HepG2 (cell line): ENCODE measurements around the gene PCDHGB3. TPM values are rescaled to one million over a fixed set of nuclear protein-coding genes. Genes with fewer than 3 reads are reported as not detected.

ENCODE experiments used
- ATAC-seq: fragments of 200-7000 bp; cut with Tn5 transposase; 3 replicates; pipeline ENCODE4 v1.9.1; 2020; ENCODE audit warnings: mild to moderate bottlenecking, moderate library complexity
- BruUV-seq: library from RNA; stranded (reverse); fragments of 400-500 nt; replicated peaks from 2 replicates; lab custom pipeline; 2021; lab: Mats Ljungman, UMichigan
- CTCF ChIA-PET: fragments of 300-600 bp; formaldehyde crosslinking; extraction: SDS; loops from one replicate; lab custom pipeline; 2021; ENCODE audit warnings: low total read pairs, inconsistent platforms, low intra/inter-chr PET ratio; lab: Yijun Ruan, JAX
- POLR2A ChIA-PET: fragments of 350-600 bp; sonication (Branson Sonifier 250); formaldehyde crosslinking; loops from one replicate; lab custom pipeline; 2020; ENCODE audit warnings: antibody characterized with exemption, inconsistent platforms; lab: Yijun Ruan, JAX
- DNase-seq: peaks from one replicate; pipeline ENCODE4 v3.0.0-alpha.2; 2015; ENCODE audit warnings: low spot score
- FAIRE-seq: peaks from 3 replicates; lab custom pipeline; 2011; peaks lifted over from hg19 to GRCh38; lab: Jason Lieb, UNC
- H2AFZ ChIP-seq: one replicate; pipeline ENCODE4 v1.6.1; 2011; ENCODE audit warnings: low read length, inconsistent platforms
- H3K27ac ChIP-seq: fragments of 300-600 bp; 3 replicates; pipeline ENCODE4 v1.8.0; 2011; ENCODE audit warnings: mixed run types, mild to moderate bottlenecking, mixed read lengths, low read length, inconsistent platforms; ENCODE audit not compliant: insufficient read depth; ENCODE audit errors: extremely low read length
- H3K27me3 ChIP-seq, 2 experiments: fragments of 200-600 bp in 1 of 2; 2 replicates in 1 of 2; 3 replicates in 1 of 2; pipeline versions ENCODE4 v1.6.0 to v1.8.0; 2011; ENCODE audit warnings: low read length in 2 of 2, mild to moderate bottlenecking in 2 of 2, moderate library complexity in 2 of 2, inconsistent platforms in 1 of 2; ENCODE audit not compliant: insufficient read depth in 2 of 2, control insufficient read depth in 1 of 2
- H3K36me3 ChIP-seq, 2 experiments: fragments of 200-600 bp in 1 of 2; replicated peaks in 1 of 2; 2 replicates in 1 of 2; 3 replicates in 1 of 2; pipeline versions ENCODE4 v1.5.1 to v1.8.0; 2011; ENCODE audit warnings: low read length in 2 of 2, inconsistent platforms in 1 of 2; ENCODE audit not compliant: insufficient read depth in 2 of 2, control insufficient read depth in 1 of 2
- H3K4me1 ChIP-seq: 2 replicates; pipeline ENCODE4 v1.5.1; 2012; ENCODE audit warnings: low read length, inconsistent platforms; ENCODE audit not compliant: insufficient read depth
- H3K4me2 ChIP-seq: 2 replicates; pipeline ENCODE4 v1.6.0; 2011; ENCODE audit warnings: low read depth, low read length, inconsistent platforms
- H3K4me3 ChIP-seq, 3 experiments: fragments of 200-600 bp in 1 of 3; sonication (generic), shearing (Covaris generic) in 1 of 3; replicated peaks in 1 of 3; 2 replicates each; pipeline ENCODE4 v1.5.1; 2011 to 2016; ENCODE audit warnings: low read length in 3 of 3, inconsistent platforms in 2 of 3, low read depth in 2 of 3, mild to moderate bottlenecking in 2 of 3, control low read depth in 1 of 3, mixed read lengths in 1 of 3; ENCODE audit not compliant: insufficient read depth in 1 of 3
- H3K79me2 ChIP-seq: one replicate; pipeline ENCODE4 v1.6.1; 2011; ENCODE audit warnings: low read length, inconsistent platforms; ENCODE audit not compliant: insufficient read depth
- H3K9ac ChIP-seq: 2 replicates; pipeline ENCODE4 v1.6.0; 2011; ENCODE audit warnings: mild to moderate bottlenecking, low read depth, low read length, inconsistent platforms; ENCODE audit not compliant: insufficient read depth
- H3K9me3 ChIP-seq: 2 replicates; pipeline ENCODE4 v1.5.1; 2012; ENCODE audit warnings: mild to moderate bottlenecking, low read length
- H4K20me1 ChIP-seq: 2 replicates; pipeline ENCODE4 v1.6.0; 2011; ENCODE audit warnings: inconsistent platforms, mild to moderate bottlenecking, low read length, moderate library complexity; ENCODE audit not compliant: insufficient read depth
- DNMT3B ChIP-seq: conservative IDR thresholded peaks from 2 replicates; pipeline ENCODE4 v1.6.1; 2016; ENCODE audit warnings: missing biosample characterization, control low read depth
- HMGXB4 ChIP-seq, 2 experiments: sonication (generic) in 1 of 2; formaldehyde crosslinking in 1 of 2; IDR thresholded peaks; 2 replicates each; pipeline versions ENCODE4 v1.4.0 to v1.6.1; 2018 to 2020; ENCODE audit warnings: missing genetic modification reagents in 2 of 2, borderline replicate concordance in 1 of 2, low read depth in 1 of 2, mild to moderate bottlenecking in 1 of 2, missing biosample characterization in 1 of 2
- NAIF1 ChIP-seq: sonication (generic); formaldehyde crosslinking; IDR thresholded peaks from 2 replicates; pipeline ENCODE4 v1.5.0; 2020; ENCODE audit warnings: mild to moderate bottlenecking, missing genetic modification reagents, borderline replicate concordance
- NFRKB ChIP-seq: fragments of 450-650 bp; IDR thresholded peaks from 2 replicates; pipeline ENCODE4 v1.6.1; 2017
- NR2C2 ChIP-seq: sonication (generic); formaldehyde crosslinking; IDR thresholded peaks from 2 replicates; pipeline ENCODE4 v1.4.0; 2020; ENCODE audit warnings: missing genetic modification reagents, mild to moderate bottlenecking, moderate library complexity, borderline replicate concordance
- NR3C1 ChIP-seq: sonication (generic); formaldehyde crosslinking; IDR thresholded peaks from 2 replicates; pipeline ENCODE4 v1.4.0; 2020; ENCODE audit warnings: missing genetic modification reagents
- POLR2AphosphoS2 ChIP-seq: IDR thresholded peaks from 2 replicates; pipeline ENCODE4 v1.6.1; 2011; ENCODE audit warnings: low read depth, low read length, improper control_type of control experiment
- SP140L ChIP-seq: sonication (generic); formaldehyde crosslinking; IDR thresholded peaks from 2 replicates; pipeline ENCODE4 v1.4.0; 2020; ENCODE audit warnings: missing genetic modification reagents, borderline replicate concordance
- STAG1 ChIP-seq: sonication (generic); formaldehyde crosslinking; IDR thresholded peaks from 2 replicates; pipeline ENCODE4 v1.4.0; 2020; ENCODE audit warnings: missing genetic modification reagents
- TAF15 ChIP-seq: fragments of 200-400 bp; formaldehyde crosslinking; IDR thresholded peaks from one replicate; pipeline ENCODE4 v1.6.1; 2018; ENCODE audit warnings: mild to moderate bottlenecking, low read depth, low read length; ENCODE audit not compliant: poor library complexity, severe bottlenecking
- UBTF ChIP-seq: sonication (generic); formaldehyde crosslinking; IDR thresholded peaks from 2 replicates; pipeline ENCODE4 v1.4.0; 2020; ENCODE audit warnings: mild to moderate bottlenecking, missing genetic modification reagents
- YEATS2 ChIP-seq: sonication (generic); formaldehyde crosslinking; IDR thresholded peaks from 2 replicates; pipeline ENCODE4 v1.4.0; 2020; ENCODE audit warnings: missing genetic modification reagents, borderline replicate concordance
- ZNF512 ChIP-seq: sonication (generic); formaldehyde crosslinking; IDR thresholded peaks from 2 replicates; pipeline ENCODE4 v1.4.0; 2020; ENCODE audit warnings: mild to moderate bottlenecking, missing genetic modification reagents
- ZNF710 ChIP-seq: sonication (generic); formaldehyde crosslinking; IDR thresholded peaks from 2 replicates; pipeline ENCODE4 v1.5.0; 2020; ENCODE audit warnings: mild to moderate bottlenecking, missing genetic modification reagents, borderline replicate concordance
- WGBS: methylation state at CpG from one replicate; pipeline ENCODE4 v1.1.6; 2017; ENCODE audit warnings: low lambda C conversion rate; 5-methylcytosine and 5-hydroxymethylcytosine counted together
- in situ Hi-C: cut with HindIII; loops from 2 replicates; pipeline ENCODE4 v1.10.0; 2017; ENCODE audit warnings: low pct_unique_long_range_greater_than_20kb; ENCODE audit not compliant: extremely low pct_ligation_motif_present
- intact Hi-C: fragments of 100-400 bp; cut with micrococcal nuclease; formaldehyde crosslinking; loops from one replicate; pipeline ENCODE4 v1.10.0; 2022; ENCODE audit not compliant: unreplicated experiment
- polyA plus RNA-seq, 8 experiments: library from polyadenylated mRNA; depleted of rRNA in 3 of 8; stranded (reverse) in 7 of 8; unstranded in 1 of 8; fragments of >200 nt; fragmentation: Illumina TruSeq in 4 of 8; extraction: Trizol in 4 of 8; gene quantifications; 2 replicates each; pipeline versions ENCODE4 v1.2.1 to v1.2.3, GENCODE V29; 2011 to 2016; ENCODE audit warnings: low read depth in 4 of 8, missing spikeins in 1 of 8, mixed read lengths in 1 of 8; ENCODE audit not compliant: insufficient read depth in 1 of 8
- total RNA-seq, 5 experiments: library from RNA; depleted of rRNA; stranded (reverse); fragments of >200 nt; fragmentation: Illumina TruSeq; extraction: Trizol; gene quantifications; 2 replicates each; pipeline ENCODE4 v1.2.3, GENCODE V29; 2016; ENCODE audit warnings: low read depth in 1 of 5

PCDHGB3 gene
- total and polyA plus RNA-seq, 2 of the 13 experiments (the other 11 are each of a cell fraction or from before 2014, with no cell fraction given), result 0.40 to 0.44 TPM

GRCh38 chr5:141359790-141360426, 10.1 kb upstream of the PCDHGB3 start, which contains the start of gene PCDHGB2:
Gene PCDHGB2, plus strand, starts transcription at chr5:141359994. Its CDS starts 142 bp downstream, at chr5:141360136.
- Histone ChIP-seq H3K27me3 (no peaks in the 10 kb centered on the region), H3K9ac (peak within 1 kb of the TSS; percentile 44), H3K9me3 (peaks cover 47% of the 10 kb centered on the region), H3K79me2 (no peaks in the 10 kb centered on the region), H2AFZ (peak within 1 kb of the TSS; percentile 48), H4K20me1 (no peaks in the 10 kb centered on the region), H3K4me2 (peak within 1 kb of the TSS; percentile 31), H3K4me3 (peak within 1 kb of the TSS; percentile 17 to 63 (median 50); a peak in 5 of 6 replicates), H3K4me1 (no peaks in the 10 kb centered on the region), H3K36me3 (no peaks in the 10 kb centered on the region), H3K27ac (no peak within 1 kb of the TSS)
- DNase-seq (peak; percentile 48), FAIRE-seq (no peak), ATAC-seq (peak; percentile 78)
- TSS peak; percentile 64 for BruUV-seq
- 41% methylated on average over 23 of the region's 24 CpGs for WGBS
- intact Hi-C loops, result loop anchor here (2.0 to 10.0 kb wide), 2 partner anchors 165 to 205 kb away; no protein-coding TSS in a partner anchor
- POLR2A ChIA-PET, result interaction anchor here (0.8 kb wide), 1 partner anchor 204 kb away, joined by 4 read pairs; no protein-coding TSS in a partner anchor
- CTCF ChIA-PET, result interaction anchor here (1.6 to 1.8 kb wide), 3 partner anchors 165 to 204 kb away, joined by 5 to 10 read pairs (median 7); no protein-coding TSS in a partner anchor
- in situ Hi-C loops, result loop anchor here (10.0 kb wide), 1 partner anchor 165 kb away; no protein-coding TSS in a partner anchor
- no peak for TF ChIP-seq NFRKB
- no peak for TF ChIP-seq YEATS2 (CRISPR knock-in tag)
- TF ChIP-seq DNMT3B, result no peak
- no peak for TF ChIP-seq UBTF (CRISPR knock-in tag)
- TF ChIP-seq NAIF1 (CRISPR knock-in tag), result no peak
- TF ChIP-seq TAF15, result no peak
- no peak for TF ChIP-seq POLR2AphosphoS2
- no peak for TF ChIP-seq NR2C2 (CRISPR knock-in tag)
- TF ChIP-seq NR3C1 (CRISPR knock-in tag), result no peak
- TF ChIP-seq ZNF710, result no peak
- peak; percentile 57 for TF ChIP-seq STAG1 (CRISPR knock-in tag)
- no peak for TF ChIP-seq ZNF512 (CRISPR knock-in tag)
- TF ChIP-seq SP140L, result no peak
- TF ChIP-seq HMGXB4 (CRISPR knock-in tag; IDR thresholded peaks at IDR 0.05; ENCODE audit: borderline replicate concordance in 1 of 2, low read depth in 1 of 2), result peak in 1 of 2 experiments; percentile 62; a peak in 1 of 4 replicates
